ENCODE results near the gene DGKI.
A peak's percentile ranks its signal among the peaks of the same experiment; 100 is the strongest.
"Not testable (repeated sequence)": the region's sequence is repeated elsewhere in the genome, so short reads cannot be mapped to it uniquely, and the experiment has no call there.

Gene DGKI

DNA sequence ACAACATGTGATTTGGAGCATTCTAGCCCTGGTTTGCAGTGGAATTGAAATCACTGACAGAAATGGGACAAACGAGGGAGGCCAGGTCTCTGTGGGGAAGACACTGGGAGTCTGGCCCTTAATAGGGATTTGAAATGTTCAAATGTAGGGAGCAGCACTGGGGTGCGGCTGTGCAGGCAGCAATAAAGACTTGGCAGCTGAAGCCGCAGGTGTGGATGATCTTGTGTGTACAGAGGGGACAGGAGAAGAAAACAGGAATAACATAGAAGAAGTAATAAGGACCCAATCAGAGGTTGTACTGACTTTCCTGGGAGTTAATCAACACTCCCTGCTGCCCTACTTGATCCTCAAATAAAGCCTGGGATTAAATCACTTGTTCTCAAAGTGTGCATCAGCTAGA is 375.6 kb downstream of the DGKI start:
- DNase-seq (ENCODE audit: low spot score) = no peak

DNA sequence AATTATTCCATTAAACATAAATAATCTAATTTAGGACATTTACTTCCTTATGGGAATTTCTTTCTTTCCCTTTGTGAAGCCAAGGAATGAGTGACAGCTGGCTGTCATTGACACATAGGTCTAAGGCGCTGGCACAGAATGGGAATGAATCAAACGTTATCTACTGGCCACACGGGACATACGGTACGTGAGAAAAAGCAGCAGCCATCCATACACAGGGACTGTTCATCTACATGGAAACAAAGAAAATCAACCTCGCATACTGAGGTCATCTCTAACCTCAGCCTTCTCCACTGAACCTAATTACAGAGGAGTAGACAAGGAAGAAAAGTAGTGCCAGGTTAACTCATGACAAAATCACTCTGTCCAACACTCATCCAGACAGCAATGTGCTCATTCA is 376.9 kb downstream of the DGKI start:
- peak; percentile 17 for DNase-seq (ENCODE audit: low spot score)

DNA sequence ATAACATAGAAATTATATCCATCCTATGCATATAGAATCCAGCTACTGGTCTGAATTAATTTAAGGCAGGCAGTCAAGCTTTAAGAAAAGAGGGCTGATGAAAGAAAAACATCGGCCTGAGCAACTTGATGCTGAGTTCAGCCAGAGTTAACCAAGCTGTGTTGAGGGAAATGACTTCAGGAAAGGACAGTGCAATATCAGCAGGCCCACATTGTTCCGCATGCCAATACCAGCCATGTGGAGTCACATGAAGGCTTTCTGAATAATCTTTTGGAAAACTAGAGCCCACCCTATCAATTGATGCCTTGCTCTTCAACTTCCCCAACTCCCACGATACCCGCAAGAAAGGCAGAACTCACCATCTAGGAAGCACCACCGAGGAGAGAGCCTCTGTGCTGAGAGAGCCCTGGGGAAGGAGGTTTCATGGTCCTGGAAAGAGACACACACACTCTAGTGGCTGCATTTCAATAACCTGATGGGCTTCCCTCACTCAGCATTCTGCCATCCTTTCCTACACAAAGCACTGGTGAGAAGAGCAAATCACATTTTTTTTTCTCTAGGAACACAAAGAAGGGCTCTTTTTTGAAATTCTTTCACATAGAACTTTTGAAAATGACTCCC is 377.5 kb downstream of the DGKI start:
- no peak for DNase-seq (ENCODE audit: low spot score)

DNA sequence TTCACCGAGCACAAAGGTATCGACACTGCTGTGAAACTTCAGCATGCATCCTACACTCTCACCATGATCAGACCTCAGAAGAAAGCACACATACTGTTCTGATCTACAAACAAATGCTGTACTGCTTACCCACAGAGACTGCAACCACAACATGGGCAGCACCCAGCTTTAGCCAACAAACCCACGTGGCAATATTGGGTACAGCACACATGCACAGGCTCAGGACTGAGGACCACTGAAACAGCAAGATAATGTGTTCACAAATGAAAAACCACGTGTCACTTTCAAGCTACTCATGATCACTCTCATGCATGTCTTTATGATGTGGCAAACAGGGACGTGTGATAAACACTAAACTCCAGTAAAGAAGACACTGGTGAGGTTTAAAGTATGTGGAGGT is 383.9 kb downstream of the DGKI start:
- no peak for DNase-seq (ENCODE audit: low spot score)

DNA sequence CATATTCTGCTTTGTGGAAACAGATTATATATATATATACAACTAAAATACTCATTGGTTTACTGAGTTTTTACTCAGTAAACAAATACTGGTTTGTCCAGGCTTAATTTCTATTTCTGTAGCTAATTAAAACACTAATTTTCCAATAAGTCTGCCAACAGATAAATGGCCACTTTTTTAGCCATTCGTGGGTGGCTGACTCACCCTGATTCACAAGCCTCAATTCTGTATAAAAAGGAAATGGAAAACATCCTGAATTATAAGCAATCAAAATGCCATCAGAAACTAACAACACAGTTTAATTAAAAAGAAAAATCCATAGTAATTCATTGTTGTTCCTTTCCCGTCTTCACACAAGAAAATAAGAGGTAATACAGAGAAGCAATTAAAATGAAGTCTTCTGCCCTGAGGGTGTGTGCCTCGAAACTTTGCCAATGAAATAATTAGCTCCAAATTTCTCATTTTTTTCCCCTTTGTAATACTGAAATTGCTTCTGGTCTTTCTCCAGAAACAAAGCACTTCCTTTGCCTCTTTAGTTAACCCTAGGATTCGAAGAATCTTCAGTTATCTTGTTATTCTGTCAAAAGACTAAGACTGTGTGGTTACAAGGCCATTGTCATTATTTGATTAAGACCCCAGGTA is 384.6 kb downstream of the DGKI start:
- peak; percentile 14 for DNase-seq (ENCODE audit: low spot score)

DNA sequence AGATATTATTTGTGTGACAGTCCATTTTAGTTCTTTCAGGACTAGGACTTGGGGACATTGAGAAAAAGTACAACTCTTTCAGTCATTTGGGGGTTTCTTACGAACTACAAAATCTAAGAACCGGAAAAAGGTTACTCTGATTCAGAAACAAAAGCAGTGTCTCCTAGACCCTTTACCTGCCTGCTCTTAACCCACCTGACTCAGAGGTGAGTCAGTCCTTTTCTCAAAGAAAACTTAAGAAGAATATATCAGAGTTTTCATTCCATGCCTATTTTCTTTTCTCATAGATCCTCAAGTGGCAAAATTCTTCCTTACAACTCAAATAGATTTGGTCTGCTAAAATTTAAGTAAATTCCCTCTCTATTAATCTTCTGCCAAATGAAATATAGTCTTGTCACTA is 388.4 kb downstream of the DGKI start:
- peak; percentile 41 for DNase-seq (ENCODE audit: low spot score)

DNA sequence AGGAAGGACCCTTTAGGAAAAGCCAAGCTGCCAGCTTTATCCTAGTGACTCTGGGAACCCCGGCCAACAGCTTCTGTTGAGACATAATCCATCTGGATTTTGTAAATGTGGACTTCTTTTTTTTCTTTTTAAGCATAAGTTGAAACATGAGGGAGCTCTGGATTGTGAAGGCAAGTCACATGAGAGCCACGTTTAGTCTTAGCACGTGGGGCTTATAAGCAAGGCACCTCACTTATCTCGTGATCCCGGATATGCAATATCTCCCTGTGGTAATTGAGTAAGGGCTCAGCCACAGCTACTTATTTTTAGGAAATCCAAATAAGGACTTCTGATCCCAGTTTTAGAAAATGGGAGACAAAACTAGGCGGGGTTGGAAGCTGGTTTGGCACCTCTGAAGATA is 392.0 kb downstream of the DGKI start:
- DNase-seq (ENCODE audit: low spot score) = no peak

DNA sequence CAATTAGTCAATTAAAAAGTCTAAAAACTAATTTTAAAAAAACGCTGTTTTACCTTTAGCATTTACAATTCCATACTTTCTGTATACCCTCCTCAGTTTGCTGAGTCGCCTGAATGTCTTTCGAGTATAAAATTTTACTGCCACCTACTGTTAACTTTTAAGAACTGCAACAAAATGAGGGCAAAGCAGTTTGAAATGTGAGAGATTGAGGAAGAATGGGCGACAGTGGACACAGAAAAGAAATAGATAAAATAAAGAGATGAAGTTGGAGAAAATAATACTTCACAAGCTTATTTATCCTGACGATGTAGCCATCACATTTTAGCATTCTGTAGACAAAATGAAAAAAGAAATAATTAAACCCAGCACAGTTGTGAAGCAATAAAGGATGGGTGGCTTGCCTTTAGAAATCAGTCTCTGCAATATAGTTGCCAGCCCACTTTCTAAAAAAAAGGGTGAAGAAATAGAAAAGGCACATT is 392.5 kb downstream of the DGKI start:
- peak; percentile 58 for DNase-seq (ENCODE audit: low spot score)

DNA sequence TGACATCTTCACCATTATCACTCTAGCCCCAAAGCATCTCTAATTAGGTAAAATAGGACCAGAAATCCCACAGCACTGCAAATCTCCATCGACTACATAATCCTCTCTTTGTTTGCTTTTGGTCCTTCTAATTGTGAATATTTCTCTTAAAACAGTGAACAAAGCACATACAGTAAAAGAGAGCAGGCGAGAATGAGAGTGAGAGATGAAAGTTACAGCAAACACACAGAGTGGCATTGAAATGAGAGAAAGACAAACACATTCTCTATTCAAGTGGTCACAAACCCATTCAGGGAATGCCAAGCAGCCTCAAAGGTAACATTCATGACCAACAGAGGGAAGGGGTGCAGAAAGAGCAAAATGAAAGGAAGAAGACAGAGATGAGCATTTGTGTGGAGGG is 393.4 kb downstream of the DGKI start:
- DNase-seq (ENCODE audit: low spot score) = no peak

DNA sequence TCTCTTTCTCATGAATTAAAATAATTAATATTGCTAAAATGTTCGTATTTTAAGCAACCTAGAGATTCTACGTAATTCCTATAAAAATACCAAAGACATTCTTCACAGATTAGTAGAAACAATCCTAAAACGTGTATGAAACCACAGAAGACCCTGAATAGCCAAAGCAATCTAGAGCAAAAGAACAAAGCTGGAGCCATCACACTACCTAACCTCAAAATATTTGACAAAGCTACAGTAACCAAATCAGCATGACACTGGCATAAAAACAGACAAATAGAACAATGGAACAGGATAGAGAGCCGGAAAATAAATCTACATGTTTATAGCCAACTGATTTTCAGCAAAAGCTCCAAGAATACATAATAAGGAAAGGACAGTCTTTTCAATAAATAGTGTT is 397.8 kb downstream of the DGKI start:
- no peak for DNase-seq (ENCODE audit: low spot score)

DNA sequence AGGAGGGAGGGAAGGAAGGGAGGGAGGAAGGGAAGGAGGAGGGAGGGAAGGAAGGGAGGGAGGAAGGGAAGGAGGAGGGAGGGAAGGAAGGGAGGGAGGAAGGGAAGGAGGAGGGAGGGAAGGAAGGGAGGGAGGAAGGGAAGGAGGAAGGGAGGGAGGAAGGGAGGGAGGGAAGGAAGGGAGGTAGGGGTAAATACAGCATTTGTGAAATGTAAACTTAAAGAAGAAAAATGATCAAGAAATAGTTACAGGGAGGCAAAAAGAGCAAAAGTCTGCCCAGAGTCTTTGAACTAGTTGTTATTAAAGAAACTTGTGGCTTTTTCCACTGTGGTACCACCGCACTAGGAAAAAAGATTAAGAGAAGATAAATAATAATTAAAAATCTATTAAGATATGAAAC is 398.2 kb downstream of the DGKI start:
- not testable (repeated sequence) for DNase-seq (ENCODE audit: low spot score)

DNA sequence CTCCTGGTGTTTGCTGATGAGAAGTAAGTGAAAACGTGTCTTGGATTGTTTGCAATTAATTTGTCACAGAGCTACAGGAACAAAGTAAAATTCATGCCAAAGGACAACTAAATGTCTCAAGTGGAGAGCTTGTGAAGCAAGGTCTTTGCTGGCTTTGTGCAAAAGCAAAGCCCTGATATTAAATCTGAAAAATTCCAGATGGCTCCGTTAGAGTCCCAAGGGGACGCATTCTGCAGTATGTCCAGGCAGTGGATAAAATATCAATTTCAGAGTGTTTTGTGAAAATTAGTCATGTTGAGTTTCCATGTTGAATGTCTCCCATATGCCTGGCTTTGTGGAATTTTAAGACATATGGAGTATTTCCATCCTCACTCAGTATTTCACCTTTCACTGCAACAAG is 400.7 kb downstream of the DGKI start:
- DNase-seq (ENCODE audit: low spot score) = no peak

DNA sequence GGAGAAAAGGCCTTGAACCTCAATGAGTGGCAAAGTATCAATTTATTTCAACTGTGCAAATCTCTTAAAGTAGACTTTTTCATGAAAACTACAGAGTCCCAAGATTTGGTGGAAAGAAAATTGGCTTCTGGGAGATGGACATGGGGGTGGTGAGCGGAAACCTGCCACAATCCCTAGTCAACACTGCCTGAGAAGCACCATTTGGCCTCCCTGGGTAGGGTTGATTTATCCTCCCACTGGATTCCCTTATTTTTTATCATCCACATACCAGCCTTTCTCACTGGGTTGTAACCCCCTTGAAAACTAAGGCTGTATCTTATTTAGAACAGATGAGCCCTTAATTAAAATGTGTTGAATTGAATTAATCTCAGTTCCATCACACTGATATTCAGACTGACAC is 401.5 kb downstream of the DGKI start:
- no peak for DNase-seq (ENCODE audit: low spot score)

DNA sequence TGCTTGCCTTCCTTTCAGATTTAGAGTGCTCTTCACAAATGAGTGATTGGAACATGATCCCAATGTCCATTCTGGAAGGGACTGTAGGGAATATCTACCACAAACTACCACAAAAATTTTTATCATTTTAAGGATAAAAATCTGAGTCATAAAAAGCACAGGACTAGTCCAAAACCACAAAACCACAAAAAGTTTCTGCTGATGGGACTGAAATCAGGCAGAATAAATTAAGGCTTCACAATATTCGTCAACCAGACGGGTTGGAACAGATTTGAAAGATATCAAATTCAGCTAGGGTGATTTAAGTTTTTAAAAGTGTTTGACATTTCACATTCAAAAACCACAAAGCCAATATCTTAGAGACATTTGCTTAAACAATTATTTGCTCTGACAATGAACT is 403.2 kb downstream of the DGKI start:
- peak; percentile 53 for DNase-seq (ENCODE audit: low spot score)

DNA sequence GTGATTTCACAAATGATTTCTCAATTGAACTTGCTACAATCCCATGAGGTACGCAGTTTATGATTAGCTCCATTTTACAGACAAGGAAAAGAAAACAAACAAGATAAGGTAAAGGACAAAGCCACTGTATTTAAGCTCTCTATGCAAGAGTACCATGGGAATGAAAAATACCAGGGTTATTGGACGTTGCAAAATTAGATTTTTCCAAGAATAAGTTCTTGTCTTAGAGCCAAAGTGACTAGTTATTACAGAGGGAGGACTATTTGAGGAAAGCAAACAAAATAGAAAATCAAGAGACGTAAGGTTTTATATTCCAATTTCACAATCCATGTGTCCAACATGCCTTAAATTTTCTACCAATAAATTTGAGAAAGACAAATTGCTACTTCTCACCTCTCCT is 405.3 kb downstream of the DGKI start:
- DNase-seq (ENCODE audit: low spot score) = no peak

DNA sequence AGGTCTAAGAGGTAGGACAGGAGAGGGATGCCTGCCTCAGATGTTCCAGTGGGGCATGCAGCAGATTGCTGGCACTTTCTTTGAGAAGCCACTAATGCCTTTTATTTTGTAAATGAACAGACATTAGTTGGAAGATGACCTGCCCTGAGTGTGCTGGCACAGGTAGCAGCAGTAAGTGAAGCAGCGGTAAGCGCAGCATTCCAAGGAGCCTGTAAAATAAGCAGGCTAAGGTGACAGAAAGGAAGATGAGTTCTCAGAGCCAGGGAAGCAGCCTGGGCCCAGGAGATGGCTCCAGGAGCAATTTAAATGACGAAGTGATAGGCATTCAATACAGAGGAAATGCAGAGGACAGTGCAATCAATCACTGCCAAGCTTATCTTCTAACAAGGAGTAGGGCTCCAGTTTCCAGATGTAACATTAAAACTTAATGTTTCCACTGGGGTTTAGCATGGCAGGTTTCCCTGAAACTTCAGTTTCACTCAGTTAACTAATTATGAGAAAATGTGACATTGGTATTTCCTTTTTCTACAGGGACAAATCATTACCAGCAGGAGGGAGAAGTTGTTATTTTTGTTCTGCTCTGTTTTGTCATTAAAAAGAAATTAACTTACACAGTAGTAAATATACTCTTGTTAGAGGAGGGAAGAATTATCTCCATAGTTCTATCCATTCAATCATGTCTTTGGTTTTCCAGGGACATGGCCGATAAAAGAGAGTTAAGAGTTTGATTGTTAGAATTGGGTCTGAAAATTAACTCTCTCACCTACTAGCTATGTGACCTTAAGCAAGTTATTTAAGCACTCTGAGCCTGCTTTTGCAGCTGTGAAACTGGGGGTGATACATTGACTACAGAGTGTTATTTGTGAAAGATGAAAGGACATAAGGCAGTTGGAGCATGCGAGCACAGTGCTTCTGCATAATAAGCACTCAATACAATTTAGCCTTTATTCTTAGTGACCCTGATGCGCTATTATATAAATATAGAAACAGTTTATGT is 406.6 kb downstream of the DGKI start:
- no peak for DNase-seq (ENCODE audit: low spot score)

DNA sequence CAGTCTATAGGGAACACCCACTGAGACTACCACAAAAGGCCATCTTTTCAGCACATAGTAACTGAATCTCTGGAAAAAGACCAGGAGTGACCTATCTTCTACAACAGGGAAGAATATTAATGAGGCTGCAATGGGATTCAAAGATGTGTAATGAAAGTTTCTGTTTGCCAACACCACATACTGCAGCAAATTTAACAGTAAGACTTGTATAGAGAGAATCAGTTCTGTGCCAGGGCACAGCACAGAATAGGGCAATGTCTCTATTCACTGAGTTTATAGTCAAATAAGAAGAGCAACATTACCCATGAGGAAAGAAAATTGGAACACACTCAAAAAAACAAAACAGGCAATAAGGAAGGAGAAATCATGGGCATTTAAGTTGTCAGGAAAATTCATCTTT is 411.8 kb downstream of the DGKI start:
- no peak for DNase-seq (ENCODE audit: low spot score)

DNA sequence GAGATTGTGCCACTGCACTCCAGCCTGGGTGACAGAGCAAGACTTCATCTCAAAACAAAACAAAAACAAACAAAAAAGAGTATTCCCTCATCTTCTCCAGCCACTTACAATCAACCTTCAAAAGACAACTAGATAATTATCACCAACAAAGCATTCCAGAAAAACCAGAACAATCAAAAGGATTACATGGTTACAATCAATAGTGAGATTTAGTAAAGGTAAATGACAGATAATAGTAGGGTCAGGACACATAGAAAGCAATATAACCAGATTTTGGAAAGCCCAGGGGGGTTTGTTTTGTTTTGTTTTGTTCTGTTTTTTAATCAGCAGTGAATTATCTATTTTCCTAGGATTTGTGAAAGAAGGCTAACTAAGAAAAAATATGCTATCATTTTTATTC is 412.2 kb downstream of the DGKI start:
- DNase-seq (ENCODE audit: low spot score) = no peak

DNA sequence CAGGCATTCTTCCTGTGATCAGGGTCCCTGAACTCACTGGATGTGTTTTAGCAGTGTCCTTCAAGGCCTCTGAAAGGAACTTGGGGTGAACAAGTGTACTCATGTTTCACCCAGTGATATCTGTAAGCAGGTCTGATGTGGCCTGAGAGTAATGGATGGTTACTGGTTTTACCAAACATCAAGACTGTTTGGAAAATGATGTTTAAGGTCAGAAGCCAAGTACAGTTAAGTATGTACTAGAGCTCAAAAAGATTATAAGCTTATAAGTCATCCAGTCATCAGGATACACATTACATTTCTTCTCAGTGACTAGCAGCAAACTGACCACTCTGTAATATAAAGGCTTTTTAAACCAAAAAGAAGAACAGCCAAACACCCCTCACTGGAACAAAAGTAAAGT is 423.5 kb downstream of the DGKI start:
- no peak for DNase-seq (ENCODE audit: low spot score)

DNA sequence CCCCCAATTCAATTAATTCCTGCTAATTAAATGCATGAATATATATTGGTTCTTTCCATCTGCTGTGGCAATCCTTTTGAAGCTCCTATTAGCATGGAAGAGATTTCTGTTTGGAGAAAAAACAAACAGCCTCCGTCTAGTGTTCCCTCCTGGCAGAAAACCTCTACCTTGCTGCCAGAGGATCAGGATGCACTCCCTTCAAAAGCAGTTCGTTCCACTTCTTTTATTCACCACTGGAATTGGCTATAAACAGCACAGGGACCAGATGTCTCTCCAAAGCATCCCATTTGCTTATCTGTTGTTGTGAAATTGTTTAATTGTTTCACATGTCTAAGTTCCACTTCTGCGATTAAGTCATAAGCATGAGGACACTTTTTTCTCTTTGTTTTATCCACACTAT is 425.4 kb downstream of the DGKI start:
- DNase-seq (ENCODE audit: low spot score) = no peak

DNA sequence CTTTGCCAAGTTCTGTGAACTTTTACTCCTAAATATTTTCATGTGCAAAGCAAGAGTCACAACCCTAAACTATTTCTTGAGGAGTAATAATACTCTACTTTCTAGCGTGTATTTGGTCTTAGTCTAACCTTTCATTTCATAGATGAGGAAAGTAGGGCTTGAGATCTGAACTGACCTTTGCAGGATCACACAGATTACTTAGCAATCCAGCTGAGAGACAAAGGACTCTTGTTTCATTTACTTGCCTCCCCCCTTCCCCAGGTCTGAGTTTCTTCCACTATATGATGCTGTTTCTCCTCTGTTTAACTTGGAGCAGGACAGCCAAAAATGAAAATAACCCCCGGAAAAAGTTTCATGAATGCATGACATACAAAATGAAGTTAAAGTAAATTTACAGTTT is 427.9 kb downstream of the DGKI start:
- DNase-seq (ENCODE audit: low spot score) = no peak

DNA sequence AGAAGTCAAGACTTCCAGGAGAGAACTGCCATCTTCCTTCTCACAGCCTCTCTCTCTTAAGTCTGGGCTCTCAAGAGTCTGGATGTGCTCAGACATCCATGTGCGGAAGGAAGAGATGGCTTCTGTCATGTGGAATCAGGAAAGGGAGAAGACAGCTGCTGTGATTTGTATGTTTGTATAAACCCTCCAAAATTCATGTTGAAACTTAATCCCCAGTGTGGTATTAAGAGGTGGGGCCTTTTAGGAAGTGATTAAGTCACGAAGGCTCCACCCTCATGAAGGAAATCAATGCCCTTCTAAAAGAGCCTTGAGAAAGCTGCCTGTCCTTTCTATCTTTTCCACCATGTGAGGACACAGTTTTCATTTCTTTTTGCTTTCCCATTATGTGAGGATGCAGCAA is 429.3 kb downstream of the DGKI start:
- DNase-seq (ENCODE audit: low spot score) = no peak

DNA sequence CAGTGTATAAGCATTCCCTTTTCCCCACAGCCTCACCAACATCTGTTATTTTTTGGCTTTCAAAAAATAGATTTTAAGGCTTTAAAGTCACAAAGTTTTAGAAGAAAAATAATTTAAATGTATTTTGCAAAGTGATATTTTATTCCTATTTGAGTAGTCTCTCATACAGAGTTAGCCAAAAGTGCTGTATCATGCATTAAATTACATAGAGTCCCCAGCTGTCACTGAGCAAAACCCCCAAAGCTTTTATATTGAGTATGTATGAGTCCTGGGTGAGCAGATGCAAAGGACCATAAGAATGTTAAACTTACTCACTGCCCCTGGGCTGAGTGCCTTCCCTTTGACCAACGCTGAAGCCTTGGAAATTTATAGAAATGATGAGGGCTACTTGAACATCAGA is 432.9 kb downstream of the DGKI start:
- DNase-seq (ENCODE audit: low spot score) = no peak

All from kidney tubule cell (primary cell).